GM12878 (cell line): ENCODE results near the gene RSBN1L. TPM values are rescaled to one million over a fixed set of nuclear protein-coding genes. Genes with fewer than 3 reads are reported as not detected.
A peak's percentile ranks its signal among the peaks of the same experiment; 100 is the strongest.

ENCODE experiments used
- ASH2L ChIP-seq: fragments of 300-600, 200-600 bp; sonication (generic); IDR thresholded peaks from 2 replicates; pipeline ENCODE4 v1.6.1; 2017; ENCODE audit warnings: low read depth, mild to moderate bottlenecking, borderline replicate concordance
- BMI1 ChIP-seq: fragments of 450-650 bp; IDR thresholded peaks from 2 replicates; pipeline ENCODE4 v1.6.1; 2016; ENCODE audit warnings: mild to moderate bottlenecking, moderate library complexity, borderline replicate concordance
- CBX3 ChIP-seq: fragments of 200-600 bp; sonication (generic); IDR thresholded peaks from 2 replicates; pipeline ENCODE4 v1.6.1; 2016; ENCODE audit warnings: low read depth, borderline replicate concordance
- E2F8 ChIP-seq: fragments of 450-650 bp; IDR thresholded peaks from 2 replicates; pipeline ENCODE4 v1.6.1; 2018; ENCODE audit warnings: mild to moderate bottlenecking, low read depth, moderate library complexity; ENCODE audit not compliant: partially characterized antibody
- EGR1 ChIP-seq, 2 experiments: IDR thresholded peaks; 1 replicate in 1 of 2; 2 replicates in 1 of 2; pipeline ENCODE4 v1.6.1; 2011 to 2012; ENCODE audit warnings: low read depth in 2 of 2, low read length in 2 of 2, borderline replicate concordance in 1 of 2, mild to moderate bottlenecking in 1 of 2, moderate library complexity in 1 of 2
- HDGF ChIP-seq: fragments of 450-650 bp; IDR thresholded peaks from 2 replicates; pipeline ENCODE4 v1.6.1; 2016; ENCODE audit warnings: antibody characterized with exemption
- KDM1A ChIP-seq: fragments of 200-600 bp; sonication (generic); IDR thresholded peaks from 2 replicates; pipeline ENCODE4 v1.6.1; 2016; ENCODE audit warnings: borderline replicate concordance
- RB1 ChIP-seq: fragments of 450-650 bp; formaldehyde crosslinking; IDR thresholded peaks from 2 replicates; pipeline ENCODE4 v1.6.1; 2017; ENCODE audit warnings: mild to moderate bottlenecking, borderline replicate concordance
- SKIL ChIP-seq: fragments of 450-650 bp; IDR thresholded peaks from 2 replicates; pipeline ENCODE4 v1.6.1; 2017; ENCODE audit warnings: mild to moderate bottlenecking, low read depth, inconsistent platforms; ENCODE audit not compliant: poor library complexity, severe bottlenecking
- STAT3 ChIP-seq: IDR thresholded peaks from 2 replicates; pipeline ENCODE4 v1.6.1; 2011; ENCODE audit warnings: low read depth, low read length, improper control_type of control experiment
- ZBTB33 ChIP-seq: fragments of 450-650 bp; IDR thresholded peaks from 2 replicates; pipeline ENCODE4 v1.6.1; 2017; ENCODE audit warnings: mild to moderate bottlenecking
- ZNF622 ChIP-seq: fragments of 450-650 bp; IDR thresholded peaks from 2 replicates; pipeline ENCODE4 v1.6.1; 2017; ENCODE audit warnings: mild to moderate bottlenecking, inconsistent platforms
- polyA plus RNA-seq, 11 experiments: library from polyadenylated mRNA; depleted of rRNA in 4 of 11; unstranded in 6 of 11; stranded (reverse) in 5 of 11; fragments of >200 nt; fragmentation: Nextera tagmentation in 4 of 11; fragmentation: Illumina TruSeq in 1 of 11; extraction: Ambion mirVana in 4 of 11; extraction: Trizol in 1 of 11; gene quantifications; 1 replicate in 1 of 11; 2 replicates in 10 of 11; pipeline versions ENCODE4 v1.2.1 to v1.2.3, GENCODE V29; 2011 to 2016; ENCODE audit warnings: inconsistent platforms in 2 of 11, missing spikeins in 2 of 11, low read depth in 1 of 11
- total RNA-seq, 4 experiments: library from RNA; depleted of rRNA in 3 of 4; stranded (reverse); fragments of >200 nt in 3 of 4; fragmentation: Illumina TruSeq in 1 of 4; extraction: Trizol in 1 of 4; gene quantifications; 2 replicates each; pipeline versions ENCODE4 v1.2.1 to v1.2.3, GENCODE V29; 2013 to 2021
- TF ChIP-seq, protein P1 (sequence below), 3 experiments: IDR thresholded peaks in 2 of 3; conservative IDR thresholded peaks in 1 of 3; 2 replicates each; pipeline ENCODE4 v1.5.1; 2011; ENCODE audit warnings: low read depth in 3 of 3, low read length in 3 of 3, mild to moderate bottlenecking in 3 of 3, control low read depth in 2 of 3, moderate library complexity in 2 of 3, inconsistent platforms in 1 of 3, mixed read lengths in 1 of 3; ENCODE audit not compliant: control insufficient read depth in 2 of 3, insufficient read depth in 1 of 3; ENCODE audit errors: extremely low read depth in 1 of 3
- TF ChIP-seq, protein P2 (sequence below): fragments of 450-650 bp; IDR thresholded peaks from 2 replicates; pipeline ENCODE4 v1.6.1; 2016; ENCODE audit warnings: mild to moderate bottlenecking
- TF ChIP-seq, protein P3 (sequence below): fragments of 450-650 bp; IDR thresholded peaks from 2 replicates; pipeline ENCODE4 v1.6.1; 2017; ENCODE audit warnings: low read depth, mild to moderate bottlenecking, moderate library complexity

The RSBN1L gene
- total and polyA plus RNA-seq, 10 of the 15 experiments (the other 5 are each of a cell fraction or from before 2014, with no cell fraction given), result 4.5 to 23.7 (median 10.3) TPM

- TF ChIP-seq BMI1, result no peak
- TF ChIP-seq ZNF622, result no peak
- TF ChIP-seq ASH2L, result peak; percentile 89; the same call in 1 of the 2 replicates
- no peak for TF ChIP-seq CBX3
- no peak for TF ChIP-seq ZBTB33
- TF ChIP-seq HDGF, result peak; percentile 92
- TF ChIP-seq RB1, result no peak; the same call in 1 of the 2 replicates
- TF ChIP-seq, protein P1, sequence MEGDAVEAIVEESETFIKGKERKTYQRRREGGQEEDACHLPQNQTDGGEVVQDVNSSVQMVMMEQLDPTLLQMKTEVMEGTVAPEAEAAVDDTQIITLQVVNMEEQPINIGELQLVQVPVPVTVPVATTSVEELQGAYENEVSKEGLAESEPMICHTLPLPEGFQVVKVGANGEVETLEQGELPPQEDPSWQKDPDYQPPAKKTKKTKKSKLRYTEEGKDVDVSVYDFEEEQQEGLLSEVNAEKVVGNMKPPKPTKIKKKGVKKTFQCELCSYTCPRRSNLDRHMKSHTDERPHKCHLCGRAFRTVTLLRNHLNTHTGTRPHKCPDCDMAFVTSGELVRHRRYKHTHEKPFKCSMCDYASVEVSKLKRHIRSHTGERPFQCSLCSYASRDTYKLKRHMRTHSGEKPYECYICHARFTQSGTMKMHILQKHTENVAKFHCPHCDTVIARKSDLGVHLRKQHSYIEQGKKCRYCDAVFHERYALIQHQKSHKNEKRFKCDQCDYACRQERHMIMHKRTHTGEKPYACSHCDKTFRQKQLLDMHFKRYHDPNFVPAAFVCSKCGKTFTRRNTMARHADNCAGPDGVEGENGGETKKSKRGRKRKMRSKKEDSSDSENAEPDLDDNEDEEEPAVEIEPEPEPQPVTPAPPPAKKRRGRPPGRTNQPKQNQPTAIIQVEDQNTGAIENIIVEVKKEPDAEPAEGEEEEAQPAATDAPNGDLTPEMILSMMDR (IDR thresholded peaks at IDR 0.05 in 2 of 3, conservative IDR thresholded peaks at IDR 0.05 in 1 of 3; ENCODE audit: control insufficient read depth in 2 of 3, extremely low read depth in 1 of 3, insufficient read depth in 1 of 3, low read depth in 3 of 3, low read length in 3 of 3), result peak; percentile 14 to 51 (median 37); a peak in 5 of 6 replicates
- no peak for TF ChIP-seq STAT3
- TF ChIP-seq, protein P2, sequence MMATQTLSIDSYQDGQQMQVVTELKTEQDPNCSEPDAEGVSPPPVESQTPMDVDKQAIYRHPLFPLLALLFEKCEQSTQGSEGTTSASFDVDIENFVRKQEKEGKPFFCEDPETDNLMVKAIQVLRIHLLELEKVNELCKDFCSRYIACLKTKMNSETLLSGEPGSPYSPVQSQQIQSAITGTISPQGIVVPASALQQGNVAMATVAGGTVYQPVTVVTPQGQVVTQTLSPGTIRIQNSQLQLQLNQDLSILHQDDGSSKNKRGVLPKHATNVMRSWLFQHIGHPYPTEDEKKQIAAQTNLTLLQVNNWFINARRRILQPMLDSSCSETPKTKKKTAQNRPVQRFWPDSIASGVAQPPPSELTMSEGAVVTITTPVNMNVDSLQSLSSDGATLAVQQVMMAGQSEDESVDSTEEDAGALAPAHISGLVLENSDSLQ, result peak; percentile 99
- peak in 1 of 2 experiments; percentile 9; a peak in 1 of 3 replicates for TF ChIP-seq EGR1 (IDR thresholded peaks at IDR 0.05; ENCODE audit: borderline replicate concordance in 1 of 2, low read depth in 2 of 2, low read length in 2 of 2)
- no peak for TF ChIP-seq SKIL
- no peak for TF ChIP-seq E2F8
- TF ChIP-seq KDM1A, result no peak
- TF ChIP-seq, protein P3, sequence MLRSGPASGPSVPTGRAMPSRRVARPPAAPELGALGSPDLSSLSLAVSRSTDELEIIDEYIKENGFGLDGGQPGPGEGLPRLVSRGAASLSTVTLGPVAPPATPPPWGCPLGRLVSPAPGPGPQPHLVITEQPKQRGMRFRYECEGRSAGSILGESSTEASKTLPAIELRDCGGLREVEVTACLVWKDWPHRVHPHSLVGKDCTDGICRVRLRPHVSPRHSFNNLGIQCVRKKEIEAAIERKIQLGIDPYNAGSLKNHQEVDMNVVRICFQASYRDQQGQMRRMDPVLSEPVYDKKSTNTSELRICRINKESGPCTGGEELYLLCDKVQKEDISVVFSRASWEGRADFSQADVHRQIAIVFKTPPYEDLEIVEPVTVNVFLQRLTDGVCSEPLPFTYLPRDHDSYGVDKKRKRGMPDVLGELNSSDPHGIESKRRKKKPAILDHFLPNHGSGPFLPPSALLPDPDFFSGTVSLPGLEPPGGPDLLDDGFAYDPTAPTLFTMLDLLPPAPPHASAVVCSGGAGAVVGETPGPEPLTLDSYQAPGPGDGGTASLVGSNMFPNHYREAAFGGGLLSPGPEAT, result peak; percentile 35
Observed at GRCh38 chr7:77696057-77696642, at the start of gene RSBN1L (continued).
